ENCODE results near the gene ALOX15.
"Not testable (repeated sequence)": the region's sequence is repeated elsewhere in the genome, so short reads cannot be mapped to it uniquely, and the experiment has no call there.

The ALOX15 gene

GRCh38 chr17:4605826-4606225 lies 35.7 kb downstream of the ALOX15 start:
- Histone ChIP-seq H3K9me3 (ENCODE audit: control insufficient read depth, low read length) (no peaks in the 10 kb centered on the region), H3K4me1 (ENCODE audit: control insufficient read depth, insufficient read depth, low read length, poor library complexity, severe bottlenecking) (no peaks in the 10 kb centered on the region), H3K27ac (ENCODE audit: insufficient read depth, low read length, poor library complexity, severe bottlenecking) (no peak overlapping the region), H3K4me3 (ENCODE audit: insufficient read depth, low read depth, low read length, poor library complexity, severe bottlenecking) (no peak overlapping the region), H3K27me3 (replicated peaks; ENCODE audit: control insufficient read depth, insufficient read depth, low read length, poor library complexity, severe bottlenecking) (no peaks in the 10 kb centered on the region), H3K36me3 (ENCODE audit: control insufficient read depth, insufficient read depth, low read length) (no peaks in the 10 kb centered on the region)
- DNase-seq: no peak

GRCh38 chr17:4604736-4605135 lies 36.7 kb downstream of the ALOX15 start:
- not testable (repeated sequence) for DNase-seq; H3K9me3 ChIP-seq (ENCODE audit: control insufficient read depth, low read length); H3K36me3 ChIP-seq (ENCODE audit: control insufficient read depth, insufficient read depth, low read length); H3K4me1 ChIP-seq (ENCODE audit: control insufficient read depth, insufficient read depth, low read length, poor library complexity, severe bottlenecking); H3K27me3 ChIP-seq (replicated peaks; ENCODE audit: control insufficient read depth, insufficient read depth, low read length, poor library complexity, severe bottlenecking); H3K27ac ChIP-seq (ENCODE audit: insufficient read depth, low read length, poor library complexity, severe bottlenecking); H3K4me3 ChIP-seq (ENCODE audit: insufficient read depth, low read depth, low read length, poor library complexity, severe bottlenecking)

- H3K36me3 ChIP-seq (ENCODE audit: control insufficient read depth, insufficient read depth, low read length): no peaks in the 10 kb centered on the region
- DNase-seq: no peak
- no peak overlapping the region for H3K4me3 ChIP-seq (ENCODE audit: insufficient read depth, low read depth, low read length, poor library complexity, severe bottlenecking)
- no peaks in the 10 kb centered on the region for H3K9me3 ChIP-seq (ENCODE audit: control insufficient read depth, low read length)
- no peak overlapping the region for H3K27ac ChIP-seq (ENCODE audit: insufficient read depth, low read length, poor library complexity, severe bottlenecking)
- H3K27me3 ChIP-seq (replicated peaks; ENCODE audit: control insufficient read depth, insufficient read depth, low read length, poor library complexity, severe bottlenecking): peaks cover 2% of the 10 kb centered on the region
- H3K4me1 ChIP-seq (ENCODE audit: control insufficient read depth, insufficient read depth, low read length, poor library complexity, severe bottlenecking): no peaks in the 10 kb centered on the region
These were observed 37.3 kb downstream of the ALOX15 start for GRCh38 chr17:4604111-4604644.

- no peaks in the 10 kb centered on the region for H3K36me3 ChIP-seq (ENCODE audit: control insufficient read depth, insufficient read depth, low read length)
- no peak for DNase-seq
- H3K9me3 ChIP-seq (ENCODE audit: control insufficient read depth, low read length): no peaks in the 10 kb centered on the region
- peaks cover 3% of the 10 kb centered on the region for H3K27me3 ChIP-seq (replicated peaks; ENCODE audit: control insufficient read depth, insufficient read depth, low read length, poor library complexity, severe bottlenecking)
- no peak overlapping the region for H3K4me3 ChIP-seq (ENCODE audit: insufficient read depth, low read depth, low read length, poor library complexity, severe bottlenecking)
- no peaks in the 10 kb centered on the region for H3K4me1 ChIP-seq (ENCODE audit: control insufficient read depth, insufficient read depth, low read length, poor library complexity, severe bottlenecking)
- no peak overlapping the region for H3K27ac ChIP-seq (ENCODE audit: insufficient read depth, low read length, poor library complexity, severe bottlenecking)
These were observed 39.4 kb downstream of the ALOX15 start for GRCh38 chr17:4602041-4602440.

GRCh38 chr17:4601326-4601725 lies 40.2 kb downstream of the ALOX15 start:
- no peaks in the 10 kb centered on the region for H3K9me3 ChIP-seq (ENCODE audit: control insufficient read depth, low read length)
- H3K4me1 ChIP-seq (ENCODE audit: control insufficient read depth, insufficient read depth, low read length, poor library complexity, severe bottlenecking): no peaks in the 10 kb centered on the region
- no peak for DNase-seq
- no peak overlapping the region for H3K4me3 ChIP-seq (ENCODE audit: insufficient read depth, low read depth, low read length, poor library complexity, severe bottlenecking)
- no peak overlapping the region for H3K27ac ChIP-seq (ENCODE audit: insufficient read depth, low read length, poor library complexity, severe bottlenecking)
- no peaks in the 10 kb centered on the region for H3K36me3 ChIP-seq (ENCODE audit: control insufficient read depth, insufficient read depth, low read length)
- peaks cover 3% of the 10 kb centered on the region for H3K27me3 ChIP-seq (replicated peaks; ENCODE audit: control insufficient read depth, insufficient read depth, low read length, poor library complexity, severe bottlenecking)

GRCh38 chr17:4600563-4600962 lies 40.9 kb downstream of the ALOX15 start:
- Histone ChIP-seq H3K4me1 (ENCODE audit: control insufficient read depth, insufficient read depth, low read length, poor library complexity, severe bottlenecking) (no peaks in the 10 kb centered on the region), H3K4me3 (ENCODE audit: insufficient read depth, low read depth, low read length, poor library complexity, severe bottlenecking) (no peak overlapping the region), H3K9me3 (ENCODE audit: control insufficient read depth, low read length) (no peaks in the 10 kb centered on the region), H3K27me3 (replicated peaks; ENCODE audit: control insufficient read depth, insufficient read depth, low read length, poor library complexity, severe bottlenecking) (peaks cover 3% of the 10 kb centered on the region), H3K27ac (ENCODE audit: insufficient read depth, low read length, poor library complexity, severe bottlenecking) (no peak overlapping the region), H3K36me3 (ENCODE audit: control insufficient read depth, insufficient read depth, low read length) (no peaks in the 10 kb centered on the region)
- DNase-seq: no peak

GRCh38 chr17:4599505-4600281 lies 41.8 kb downstream of the ALOX15 start:
- H3K27ac ChIP-seq (ENCODE audit: insufficient read depth, low read length, poor library complexity, severe bottlenecking): no peak overlapping the region
- DNase-seq: no peak
- H3K9me3 ChIP-seq (ENCODE audit: control insufficient read depth, low read length): no peaks in the 10 kb centered on the region
- H3K36me3 ChIP-seq (ENCODE audit: control insufficient read depth, insufficient read depth, low read length): no peaks in the 10 kb centered on the region
- peaks cover 3% of the 10 kb centered on the region for H3K27me3 ChIP-seq (replicated peaks; ENCODE audit: control insufficient read depth, insufficient read depth, low read length, poor library complexity, severe bottlenecking)
- H3K4me1 ChIP-seq (ENCODE audit: control insufficient read depth, insufficient read depth, low read length, poor library complexity, severe bottlenecking): no peaks in the 10 kb centered on the region
- no peak overlapping the region for H3K4me3 ChIP-seq (ENCODE audit: insufficient read depth, low read depth, low read length, poor library complexity, severe bottlenecking)

GRCh38 chr17:4598776-4599504 lies 42.5 kb downstream of the ALOX15 start:
- no peak overlapping the region for H3K4me3 ChIP-seq (ENCODE audit: insufficient read depth, low read depth, low read length, poor library complexity, severe bottlenecking)
- H3K36me3 ChIP-seq (ENCODE audit: control insufficient read depth, insufficient read depth, low read length): no peaks in the 10 kb centered on the region
- DNase-seq: no peak
- H3K4me1 ChIP-seq (ENCODE audit: control insufficient read depth, insufficient read depth, low read length, poor library complexity, severe bottlenecking): no peaks in the 10 kb centered on the region
- H3K27me3 ChIP-seq (replicated peaks; ENCODE audit: control insufficient read depth, insufficient read depth, low read length, poor library complexity, severe bottlenecking): peaks cover 3% of the 10 kb centered on the region
- H3K9me3 ChIP-seq (ENCODE audit: control insufficient read depth, low read length): no peaks in the 10 kb centered on the region
- H3K27ac ChIP-seq (ENCODE audit: insufficient read depth, low read length, poor library complexity, severe bottlenecking): no peak overlapping the region

- H3K4me1 ChIP-seq (ENCODE audit: control insufficient read depth, insufficient read depth, low read length, poor library complexity, severe bottlenecking): no peaks in the 10 kb centered on the region
- no peak overlapping the region for H3K27ac ChIP-seq (ENCODE audit: insufficient read depth, low read length, poor library complexity, severe bottlenecking)
- no peaks in the 10 kb centered on the region for H3K36me3 ChIP-seq (ENCODE audit: control insufficient read depth, insufficient read depth, low read length)
- H3K4me3 ChIP-seq (ENCODE audit: insufficient read depth, low read depth, low read length, poor library complexity, severe bottlenecking): no peak overlapping the region
- H3K9me3 ChIP-seq (ENCODE audit: control insufficient read depth, low read length): no peaks in the 10 kb centered on the region
- no peak for DNase-seq
- peaks cover 3% of the 10 kb centered on the region for H3K27me3 ChIP-seq (replicated peaks; ENCODE audit: control insufficient read depth, insufficient read depth, low read length, poor library complexity, severe bottlenecking)
These were observed 43.5 kb downstream of the ALOX15 start for GRCh38 chr17:4597975-4598374.

All from effector memory CD4-positive, alpha-beta T cell (primary cell).